Measurements from ENCODE around the gene PPP2R5D.
A peak's percentile ranks its signal among the peaks of the same experiment; 100 is the strongest.
"Not testable (repeated sequence)": the region's sequence is repeated elsewhere in the genome, so short reads cannot be mapped to it uniquely, and the experiment has no call there.

The PPP2R5D gene

GRCh38 chr6:42989923-42990322, 5.6 kb downstream of the PPP2R5D start:
- no peak for DNase-seq (ENCODE audit: low read depth, low spot score)

GRCh38 chr6:42993445-42993844, 9.1 kb downstream of the PPP2R5D start:
- no peak for DNase-seq (ENCODE audit: low read depth, low spot score)

- no peak for DNase-seq (ENCODE audit: low read depth, low spot score)
Observed at GRCh38 chr6:42996513-42996912, 12.1 kb downstream of the PPP2R5D start.

GRCh38 chr6:42998205-42998604, 13.8 kb downstream of the PPP2R5D start:
- not testable (repeated sequence) for DNase-seq (ENCODE audit: low read depth, low spot score)

GRCh38 chr6:43001843-43002242, 17.5 kb downstream of the PPP2R5D start:
- no peak for DNase-seq (ENCODE audit: low read depth, low spot score)

- DNase-seq (ENCODE audit: low read depth, low spot score), result no peak
Observed at GRCh38 chr6:43005844-43006243, 21.5 kb downstream of the PPP2R5D start.

GRCh38 chr6:43006251-43006650, 21.9 kb downstream of the PPP2R5D start:
- DNase-seq (ENCODE audit: low read depth, low spot score), result no peak

GRCh38 chr6:43007126-43007525, 22.8 kb downstream of the PPP2R5D start:
- no peak for DNase-seq (ENCODE audit: low read depth, low spot score)

- DNase-seq (ENCODE audit: low read depth, low spot score), result no peak
Observed at GRCh38 chr6:43009124-43009523, 24.8 kb downstream of the PPP2R5D start.

- no peak for DNase-seq (ENCODE audit: low read depth, low spot score)
Observed at GRCh38 chr6:43011207-43011606, 26.8 kb downstream of the PPP2R5D start.

GRCh38 chr6:43012364-43012763, 28.0 kb downstream of the PPP2R5D start:
- DNase-seq (ENCODE audit: low read depth, low spot score), result no peak

GRCh38 chr6:43013097-43013842, 28.9 kb downstream of the PPP2R5D start:
- DNase-seq (ENCODE audit: low read depth, low spot score), result no peak

GRCh38 chr6:43013843-43014433, 29.6 kb downstream of the PPP2R5D start, which contains the start of the genes KLHDC3 and MEA1:
KLHDC3 (plus strand) TSS chr6:43014249; CDS start chr6:43017193, 2,944 bp downstream.
MEA1 (minus strand) TSS chr6:43013946; CDS start chr6:43013813, 133 bp downstream.
- peak; percentile 99 for DNase-seq (ENCODE audit: low read depth, low spot score)

GRCh38 chr6:43014434-43014909, 30.1 kb downstream of the PPP2R5D start:
- no peak for DNase-seq (ENCODE audit: low read depth, low spot score)

- no peak for DNase-seq (ENCODE audit: low read depth, low spot score)
Observed at GRCh38 chr6:43016176-43016942, 32.0 kb downstream of the PPP2R5D start.

GRCh38 chr6:43016943-43017334, 32.6 kb downstream of the PPP2R5D start:
- no peak for DNase-seq (ENCODE audit: low read depth, low spot score)

GRCh38 chr6:43019152-43019551, 34.8 kb downstream of the PPP2R5D start:
- no peak for DNase-seq (ENCODE audit: low read depth, low spot score)

- DNase-seq (ENCODE audit: low read depth, low spot score), result no peak
Observed at GRCh38 chr6:43020052-43020705, 35.8 kb downstream of the PPP2R5D start.

GRCh38 chr6:43020847-43021246, 36.5 kb downstream of the PPP2R5D start:
- DNase-seq (ENCODE audit: low read depth, low spot score), result no peak

GRCh38 chr6:43021270-43022047, 37.1 kb downstream of the PPP2R5D start, which contains the start of gene RRP36:
RRP36 (plus strand) TSS chr6:43021623; CDS start chr6:43021655, 32 bp downstream.
- peak; percentile 47 for DNase-seq (ENCODE audit: low read depth, low spot score)

GRCh38 chr6:43024436-43024835, 40.1 kb downstream of the PPP2R5D start:
- DNase-seq (ENCODE audit: low read depth, low spot score), result no peak
